A549 (cell line): ENCODE data around the gene MRPL53. TPM values are rescaled to one million over a fixed set of nuclear protein-coding genes. Genes with fewer than 3 reads are reported as not detected.

Experiments used
- ATAC-seq, 2 experiments: fragments of 200-7000 bp in 1 of 2; fragments of >200 bp in 1 of 2; cut with Nextera tagmentation in 1 of 2; cut with Tn5 transposase in 1 of 2; 3 replicates each; pipeline versions ENCODE4 v1.8.0 to v1.9.1; 2018 to 2020; ENCODE audit warnings: mild to moderate bottlenecking in 1 of 2, moderate library complexity in 1 of 2
- CTCF ChIA-PET: fragments of 300-600 bp; sonication (Branson Sonifier 250); formaldehyde crosslinking; extraction: SDS; loops from one replicate; lab custom pipeline; 2021; ENCODE audit warnings: antibody characterized with exemption, inconsistent platforms; lab: Yijun Ruan, JAX
- POLR2A ChIA-PET: fragments of 350-600 bp; formaldehyde crosslinking; extraction: SDS; loops from one replicate; lab custom pipeline; 2021; ENCODE audit warnings: antibody characterized with exemption, inconsistent platforms; lab: Yijun Ruan, JAX
- DNase-seq, 2 experiments: peaks; one replicate each; pipeline versions ENCODE4 v3.0.0 to v3.0.0-alpha.2; 2011 to 2016; ENCODE audit warnings: low read depth in 1 of 2, low spot score in 1 of 2
- FAIRE-seq: peaks from 2 replicates; lab custom pipeline; 2011; peaks lifted over from hg19 to GRCh38; lab: Jason Lieb, UNC
- H3K27ac ChIP-seq, 2 experiments: fragments of >200 bp; sonication (Bioruptor Twin); formaldehyde crosslinking; 3 replicates each; pipeline ENCODE4 v1.5.1; 2016 to 2017
- H3K4me1 ChIP-seq: fragments of >200 bp; sonication (Bioruptor Twin); formaldehyde crosslinking; 3 replicates; pipeline ENCODE4 v1.6.1; 2016
- H3K4me2 ChIP-seq: fragments of >200 bp; sonication (Bioruptor Twin); formaldehyde crosslinking; 3 replicates; pipeline ENCODE4 v1.6.1; 2016
- H3K4me3 ChIP-seq: fragments of >200 bp; sonication (Bioruptor Twin); formaldehyde crosslinking; 3 replicates; pipeline ENCODE4 v1.5.1; 2016
- H3K9me3 ChIP-seq: fragments of >200 bp; sonication (Bioruptor Twin); formaldehyde crosslinking; 3 replicates; pipeline ENCODE4 v1.6.1; 2016
- CEBPB ChIP-seq, 2 experiments: fragments of >200 bp in 1 of 2; sonication (Bioruptor Twin) in 1 of 2; formaldehyde crosslinking in 1 of 2; IDR thresholded peaks; 2 replicates each; pipeline ENCODE4 v1.6.1; 2012 to 2016
- E2F6 ChIP-seq: IDR thresholded peaks from 2 replicates; pipeline ENCODE4 v1.6.1; 2012; ENCODE audit warnings: low read depth, borderline replicate concordance
- HDAC2 ChIP-seq: fragments of 200-600 bp; sonication (generic); IDR thresholded peaks from 2 replicates; pipeline ENCODE4 v1.6.1; 2016
- HMGXB4 ChIP-seq: fragments of 250-450 bp; sonication (Bioruptor Pico); IDR thresholded peaks from 2 replicates; pipeline ENCODE4 v1.5.0; 2021; ENCODE audit warnings: mild to moderate bottlenecking, moderate library complexity, borderline replicate concordance
- HOXB5 ChIP-seq: fragments of 250-450 bp; sonication (Bioruptor Pico); IDR thresholded peaks from 2 replicates; pipeline ENCODE4 v1.5.0; 2020; ENCODE audit warnings: mild to moderate bottlenecking, moderate library complexity
- JUN ChIP-seq, 2 experiments: fragments of >200 bp; sonication (Bioruptor Twin); formaldehyde crosslinking; IDR thresholded peaks; 2 replicates in 1 of 2; 3 replicates in 1 of 2; pipeline ENCODE4 v1.6.1; 2016 to 2017
- MYC ChIP-seq: IDR thresholded peaks from 2 replicates; pipeline ENCODE4 v1.6.1; 2012; ENCODE audit warnings: mild to moderate bottlenecking, inconsistent platforms, low read length, improper control_type of control experiment, borderline replicate concordance
- NPAS2 ChIP-seq: fragments of 250-450 bp; sonication (Bioruptor Pico); IDR thresholded peaks from 2 replicates; pipeline ENCODE4 v1.8.0; 2022; ENCODE audit warnings: mild to moderate bottlenecking, moderate library complexity, borderline replicate concordance
- PHF8 ChIP-seq: fragments of 200-600 bp; sonication (generic); IDR thresholded peaks from 2 replicates; pipeline ENCODE4 v1.6.1; 2016; ENCODE audit warnings: low read depth, mild to moderate bottlenecking, antibody characterized with exemption, moderate library complexity, borderline replicate concordance
- POLR2A ChIP-seq: IDR thresholded peaks from 2 replicates; pipeline ENCODE4 v1.6.1; 2012; ENCODE audit warnings: mild to moderate bottlenecking, low read length
- POLR2AphosphoS2 ChIP-seq: conservative IDR thresholded peaks from 2 replicates; pipeline ENCODE4 v1.6.1; 2012; ENCODE audit warnings: low read length, improper control_type of control experiment, inconsistent platforms
- RAD21 ChIP-seq, 2 experiments: fragments of >200 bp in 1 of 2; sonication (Bioruptor Twin) in 1 of 2; formaldehyde crosslinking in 1 of 2; IDR thresholded peaks in 1 of 2; conservative IDR thresholded peaks in 1 of 2; 2 replicates in 1 of 2; 3 replicates in 1 of 2; pipeline ENCODE4 v1.6.1; 2012 to 2018; ENCODE audit warnings: inconsistent platforms in 1 of 2
- RARB ChIP-seq: fragments of 250-450 bp; sonication (Bioruptor Pico); IDR thresholded peaks from 2 replicates; pipeline ENCODE4 v1.8.0; 2021; ENCODE audit warnings: mild to moderate bottlenecking, moderate library complexity
- REST ChIP-seq: fragments of 200-600 bp; sonication (generic); IDR thresholded peaks from 2 replicates; pipeline ENCODE4 v1.6.1; 2016; ENCODE audit warnings: antibody characterized with exemption, mild to moderate bottlenecking, moderate library complexity
- RNF2 ChIP-seq: fragments of 200-600 bp; sonication (generic); IDR thresholded peaks from 2 replicates; pipeline ENCODE4 v1.6.1; 2016; ENCODE audit warnings: low read depth, mild to moderate bottlenecking, antibody characterized with exemption, moderate library complexity, borderline replicate concordance
- WGBS: methylation state at CpG from one replicate; pipeline ENCODE4 v1.1.6; 2017; ENCODE audit errors: missing lambda C conversion rate; 5-methylcytosine and 5-hydroxymethylcytosine counted together
- polyA plus RNA-seq, 4 experiments: library from polyadenylated mRNA; depleted of rRNA in 3 of 4; stranded (reverse); fragments of >200 nt; fragmentation: RNase III in 1 of 4; extraction: RNeasy Plus Mini Kit Qiagen cat#74134 plus additional on column Dnase treatment in 1 of 4; gene quantifications; 2 replicates in 3 of 4; 3 replicates in 1 of 4; pipeline ENCODE4 v1.2.3, GENCODE V29; 2011 to 2017
- TF ChIP-seq, protein P1 (sequence below): fragments of >200 bp; sonication (Bioruptor Twin); formaldehyde crosslinking; IDR thresholded peaks from 2 replicates; pipeline ENCODE4 v1.6.1; 2016
- TF ChIP-seq, protein P2 (sequence below): IDR thresholded peaks from 2 replicates; pipeline ENCODE4 v1.6.1; 2012
- TF ChIP-seq, protein P3 (sequence below): fragments of >200 bp; sonication (Bioruptor Twin); formaldehyde crosslinking; IDR thresholded peaks from 3 replicates; pipeline ENCODE4 v1.6.1; 2016

Gene MRPL53
- polyA plus RNA-seq, 2 of the 4 experiments (the other 2 are of a cell fraction), result 68.8 to 229 TPM

GRCh38 chr2:74441170-74441689 is 31.2 kb downstream of the MRPL53 start:
- ATAC-seq, result no peak
- peak overlapping the region; percentile 93 for H3K4me2 ChIP-seq
- CTCF ChIA-PET, result interaction anchor here (1.1 to 2.6 kb wide), 4 partner anchors 10 to 91 kb away, joined by 3 to 6 read pairs (median 4); no protein-coding TSS in a partner anchor
- no peak for DNase-seq
- TF ChIP-seq RAD21 (conservative IDR thresholded peaks at IDR 0.05 in 1 of 2, IDR thresholded peaks at IDR 0.05 in 1 of 2), result no peak
- no peak for TF ChIP-seq RNF2
- TF ChIP-seq, protein P1, sequence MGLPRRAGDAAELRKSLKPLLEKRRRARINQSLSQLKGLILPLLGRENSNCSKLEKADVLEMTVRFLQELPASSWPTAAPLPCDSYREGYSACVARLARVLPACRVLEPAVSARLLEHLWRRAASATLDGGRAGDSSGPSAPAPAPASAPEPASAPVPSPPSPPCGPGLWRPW, result no peak
- no peak for TF ChIP-seq POLR2AphosphoS2
- TF ChIP-seq REST, result no peak
- WGBS, result 94% methylated on average over 33 of the region's 33 CpGs
- FAIRE-seq, result no peak
- H3K4me3 ChIP-seq, result peak overlapping the region; percentile 53; the same call in 1 of the 3 replicates
- no peaks in the 10 kb centered on the region for H3K9me3 ChIP-seq
- POLR2A ChIA-PET, result interaction anchor here (1.8 to 2.2 kb wide), 2 partner anchors 13 to 16 kb away, joined by 21 to 23 read pairs; partner anchors contain the start of genes INO80B and WBP1
- H3K4me1 ChIP-seq, result peaks cover 34% of the 10 kb centered on the region
- H3K27ac ChIP-seq, result peak overlapping the region; percentile 86 to 89

- Histone ChIP-seq H3K4me1 (peaks cover 34% of the 10 kb centered on the region), H3K4me3 (peak overlapping the region; percentile 53), H3K4me2 (peak overlapping the region; percentile 93), H3K9me3 (no peaks in the 10 kb centered on the region)
- CTCF ChIA-PET, result interaction anchor here (0.9 to 2.6 kb wide), 14 partner anchors 8 to 191 kb away, joined by 3 to 9 read pairs (median 4); partner anchors contain the start of genes CCDC142, TTC31 and WBP1
- FAIRE-seq (no peak), DNase-seq (peak; percentile 85 to 100), ATAC-seq (peak; percentile 96 to 99)
- 37% methylated on average over 32 of the region's 45 CpGs for WGBS
- TF ChIP-seq NPAS2 (CRISPR knock-in tag) (no peak), CEBPB (IDR thresholded peaks at IDR 0.05) (no peak), POLR2AphosphoS2 (no peak), REST (no peak), JUN (IDR thresholded peaks at IDR 0.05) (peak in 1 of 2 experiments; percentile 57; a peak in 1 of 5 replicates), PHF8 (peak; percentile 78; the same call in 1 of the 2 replicates), POLR2A (peak; percentile 94), HMGXB4 (CRISPR knock-in tag) (no peak), RARB (CRISPR knock-in tag) (no peak), MYC (peak; percentile 82; the same call in 1 of the 2 replicates), HOXB5 (no peak), E2F6 (peak; percentile 83), HDAC2 (no peak)
- TF ChIP-seq, protein P2, sequence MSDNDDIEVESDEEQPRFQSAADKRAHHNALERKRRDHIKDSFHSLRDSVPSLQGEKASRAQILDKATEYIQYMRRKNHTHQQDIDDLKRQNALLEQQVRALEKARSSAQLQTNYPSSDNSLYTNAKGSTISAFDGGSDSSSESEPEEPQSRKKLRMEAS, result peak; percentile 70; the same call in 1 of the 2 replicates
- TF ChIP-seq, protein P3, sequence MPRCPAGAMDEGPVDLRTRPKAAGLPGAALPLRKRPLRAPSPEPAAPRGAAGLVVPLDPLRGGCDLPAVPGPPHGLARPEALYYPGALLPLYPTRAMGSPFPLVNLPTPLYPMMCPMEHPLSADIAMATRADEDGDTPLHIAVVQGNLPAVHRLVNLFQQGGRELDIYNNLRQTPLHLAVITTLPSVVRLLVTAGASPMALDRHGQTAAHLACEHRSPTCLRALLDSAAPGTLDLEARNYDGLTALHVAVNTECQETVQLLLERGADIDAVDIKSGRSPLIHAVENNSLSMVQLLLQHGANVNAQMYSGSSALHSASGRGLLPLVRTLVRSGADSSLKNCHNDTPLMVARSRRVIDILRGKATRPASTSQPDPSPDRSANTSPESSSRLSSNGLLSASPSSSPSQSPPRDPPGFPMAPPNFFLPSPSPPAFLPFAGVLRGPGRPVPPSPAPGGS, result peak; percentile 86
- TF ChIP-seq, all 56 proteins: peak for 7
- peak overlapping the region; percentile 86 to 89 for H3K27ac ChIP-seq
- POLR2A ChIA-PET, result interaction anchor here (0.5 to 2.5 kb wide), 11 partner anchors 8 to 92 kb away, joined by 3 to 23 read pairs (median 5); partner anchors contain the start of genes C2orf81, CCDC142, INO80B and MRPL53
These were observed 31.9 kb downstream of the MRPL53 start for GRCh38 chr2:74440378-74441169.
